Measurements from ENCODE around the gene PPP6R3. TPM values are rescaled to one million over a fixed set of nuclear protein-coding genes. Genes with fewer than 3 reads are reported as not detected.

PPP6R3 gene
- total RNA-seq, 3 donors from 2014 or later (not counting 1 experiment from before 2014, with no cell fraction given) = 148 to 176 (median 149) TPM

- H3K4me3 Mint-ChIP-seq = no peak overlapping the region
- no peak overlapping the region for H3K27ac Mint-ChIP-seq
- Histone ChIP-seq H3K9me3 (ENCODE audit: control insufficient read depth, insufficient read depth, low read length) (no peaks in the 10 kb centered on the region), H3K4me1 (ENCODE audit: control insufficient read depth, insufficient read depth, low read length) (no peaks in the 10 kb centered on the region), H3K36me3 (ENCODE audit: control insufficient read depth, insufficient read depth, low read length) (no peaks in the 10 kb centered on the region), H3K27ac (ENCODE audit: low read length) (no peak overlapping the region), H3K27me3 (ENCODE audit: control insufficient read depth, insufficient read depth, low read length) (no peaks in the 10 kb centered on the region), H3K4me3 (ENCODE audit: low read length) (no peak overlapping the region)
- no peaks in the 10 kb centered on the region for H3K4me1 Mint-ChIP-seq
- no peaks in the 10 kb centered on the region for H3K36me3 Mint-ChIP-seq
- no peaks in the 10 kb centered on the region for H3K9me3 Mint-ChIP-seq
- no peak for ATAC-seq
- TF ChIP-seq, protein P1, sequence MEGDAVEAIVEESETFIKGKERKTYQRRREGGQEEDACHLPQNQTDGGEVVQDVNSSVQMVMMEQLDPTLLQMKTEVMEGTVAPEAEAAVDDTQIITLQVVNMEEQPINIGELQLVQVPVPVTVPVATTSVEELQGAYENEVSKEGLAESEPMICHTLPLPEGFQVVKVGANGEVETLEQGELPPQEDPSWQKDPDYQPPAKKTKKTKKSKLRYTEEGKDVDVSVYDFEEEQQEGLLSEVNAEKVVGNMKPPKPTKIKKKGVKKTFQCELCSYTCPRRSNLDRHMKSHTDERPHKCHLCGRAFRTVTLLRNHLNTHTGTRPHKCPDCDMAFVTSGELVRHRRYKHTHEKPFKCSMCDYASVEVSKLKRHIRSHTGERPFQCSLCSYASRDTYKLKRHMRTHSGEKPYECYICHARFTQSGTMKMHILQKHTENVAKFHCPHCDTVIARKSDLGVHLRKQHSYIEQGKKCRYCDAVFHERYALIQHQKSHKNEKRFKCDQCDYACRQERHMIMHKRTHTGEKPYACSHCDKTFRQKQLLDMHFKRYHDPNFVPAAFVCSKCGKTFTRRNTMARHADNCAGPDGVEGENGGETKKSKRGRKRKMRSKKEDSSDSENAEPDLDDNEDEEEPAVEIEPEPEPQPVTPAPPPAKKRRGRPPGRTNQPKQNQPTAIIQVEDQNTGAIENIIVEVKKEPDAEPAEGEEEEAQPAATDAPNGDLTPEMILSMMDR (IDR thresholded peaks at IDR 0.05) = no peak
- WGBS (ENCODE audit: insufficient coverage) = 96% methylated on average over 27 of the region's 27 CpGs
- DNase-seq = no peak
- intact Hi-C loops (cut with micrococcal nuclease) = no loop called here
- H3K27me3 Mint-ChIP-seq (ENCODE audit: low read depth in 2 of 2) = peaks cover 0 to 3% of the 10 kb centered on the region in 2 donors
Measured at GRCh38 chr11:68413591-68413999, 47.0 kb upstream of the PPP6R3 start.

GRCh38 chr11:68414496-68415221, 45.9 kb upstream of the PPP6R3 start:
- Histone ChIP-seq H3K4me1 (ENCODE audit: control insufficient read depth, insufficient read depth, low read length) (no peaks in the 10 kb centered on the region), H3K4me3 (ENCODE audit: low read length) (no peak overlapping the region), H3K27ac (ENCODE audit: low read length) (no peak overlapping the region), H3K27me3 (ENCODE audit: control insufficient read depth, insufficient read depth, low read length) (no peaks in the 10 kb centered on the region), H3K36me3 (ENCODE audit: control insufficient read depth, insufficient read depth, low read length) (no peaks in the 10 kb centered on the region), H3K9me3 (ENCODE audit: control insufficient read depth, insufficient read depth, low read length) (no peaks in the 10 kb centered on the region)
- DNase-seq = no peak
- H3K27ac Mint-ChIP-seq = no peak overlapping the region
- intact Hi-C loops (cut with micrococcal nuclease) = no loop called here
- TF ChIP-seq, protein P1 (IDR thresholded peaks at IDR 0.05) = no peak
- H3K36me3 Mint-ChIP-seq = no peaks in the 10 kb centered on the region
- no peak for ATAC-seq
- no peaks in the 10 kb centered on the region for H3K9me3 Mint-ChIP-seq
- H3K4me3 Mint-ChIP-seq = no peak overlapping the region
- H3K4me1 Mint-ChIP-seq = no peaks in the 10 kb centered on the region
- H3K27me3 Mint-ChIP-seq (ENCODE audit: low read depth in 2 of 2) = peaks cover 0 to 3% of the 10 kb centered on the region in 2 donors
- 69% methylated on average over 19 of the region's 19 CpGs for whole genome bisulfite sequencing (ENCODE audit: insufficient coverage)

GRCh38 chr11:68416070-68416578, 44.4 kb upstream of the PPP6R3 start:
- H3K4me1 ChIP-seq (ENCODE audit: control insufficient read depth, insufficient read depth, low read length) = no peaks in the 10 kb centered on the region
- no peak overlapping the region for H3K27ac ChIP-seq (ENCODE audit: low read length)
- no peaks in the 10 kb centered on the region for H3K27me3 ChIP-seq (ENCODE audit: control insufficient read depth, insufficient read depth, low read length)
- TF ChIP-seq, protein P1 (IDR thresholded peaks at IDR 0.05) = no peak
- ATAC-seq = no peak
- Mint-ChIP-seq H3K4me1 (no peaks in the 10 kb centered on the region), H3K9me3 (no peaks in the 10 kb centered on the region), H3K4me3 (no peak overlapping the region), H3K27me3 (ENCODE audit: low read depth in 2 of 2) (peaks cover 0 to 3% of the 10 kb centered on the region in 2 donors), H3K36me3 (no peaks in the 10 kb centered on the region), H3K27ac (no peak overlapping the region)
- no peak overlapping the region for H3K4me3 ChIP-seq (ENCODE audit: low read length)
- DNase-seq = no peak
- no peaks in the 10 kb centered on the region for H3K9me3 ChIP-seq (ENCODE audit: control insufficient read depth, insufficient read depth, low read length)
- WGBS (ENCODE audit: insufficient coverage) = 94% methylated on average over 22 of the region's 22 CpGs
- intact Hi-C loops (cut with micrococcal nuclease) = no loop called here
- H3K36me3 ChIP-seq (ENCODE audit: control insufficient read depth, insufficient read depth, low read length) = no peaks in the 10 kb centered on the region
